Trophoblast cell (in vitro differentiated cells and primary cell): ENCODE data around the gene ZNF609.

Source experiments
- DNase-seq, 2 donors: peaks; one replicate each; pipeline ENCODE4 v3.0.0-alpha.2; 2016
- H2AFZ ChIP-seq: 2 replicates; pipeline ENCODE4 v1.6.1; 2013; ENCODE audit warnings: low read length, moderate library complexity, mild to moderate bottlenecking; ENCODE audit not compliant: insufficient read depth, poor library complexity
- H2AK5ac ChIP-seq: 2 replicates; pipeline ENCODE4 v1.6.1; 2013; ENCODE audit warnings: mild to moderate bottlenecking, low read length
- H2BK120ac ChIP-seq: 2 replicates; pipeline ENCODE4 v1.6.1; 2013; ENCODE audit warnings: low read length, mild to moderate bottlenecking, moderate library complexity; ENCODE audit not compliant: insufficient read depth, poor library complexity
- H2BK12ac ChIP-seq: 2 replicates; pipeline ENCODE4 v1.6.1; 2013; ENCODE audit warnings: mild to moderate bottlenecking, low read length, moderate library complexity
- H2BK5ac ChIP-seq: 2 replicates; pipeline ENCODE4 v1.6.1; 2013; ENCODE audit warnings: low read length, low read depth, moderate library complexity, mild to moderate bottlenecking; ENCODE audit not compliant: poor library complexity
- H3K14ac ChIP-seq: 2 replicates; pipeline ENCODE4 v1.6.1; 2013; ENCODE audit warnings: mild to moderate bottlenecking, low read length
- H3K18ac ChIP-seq: 2 replicates; pipeline ENCODE4 v1.6.1; 2013; ENCODE audit warnings: mild to moderate bottlenecking, low read length
- H3K23ac ChIP-seq: 2 replicates; pipeline ENCODE4 v1.6.1; 2013; ENCODE audit warnings: low read length
- H3K27ac ChIP-seq: 2 replicates; pipeline ENCODE4 v1.5.1; 2013; ENCODE audit warnings: low read depth, mild to moderate bottlenecking, inconsistent platforms, low read length, moderate library complexity
- H3K27me3 ChIP-seq: 2 replicates; pipeline ENCODE4 v1.6.1; 2013; ENCODE audit warnings: inconsistent platforms, mild to moderate bottlenecking, low read length, moderate library complexity; ENCODE audit not compliant: insufficient read depth
- H3K36me3 ChIP-seq, 2 experiments: 1 replicate in 1 of 2; 2 replicates in 1 of 2; pipeline ENCODE4 v1.6.1; 2013; ENCODE audit warnings: low read length in 2 of 2, mild to moderate bottlenecking in 2 of 2, moderate library complexity in 1 of 2; ENCODE audit not compliant: insufficient read depth in 2 of 2, control insufficient read depth in 1 of 2
- H3K4ac ChIP-seq: 2 replicates; pipeline ENCODE4 v1.6.1; 2013; ENCODE audit warnings: low read depth, mild to moderate bottlenecking, low read length, moderate library complexity
- H3K4me1 ChIP-seq, 2 experiments: 1 replicate in 1 of 2; 2 replicates in 1 of 2; pipeline ENCODE4 v1.6.1; 2013; ENCODE audit warnings: low read length in 2 of 2, mild to moderate bottlenecking in 2 of 2, moderate library complexity in 1 of 2; ENCODE audit not compliant: insufficient read depth in 2 of 2, control insufficient read depth in 1 of 2
- H3K4me2 ChIP-seq: 2 replicates; pipeline ENCODE4 v1.6.1; 2013; ENCODE audit warnings: inconsistent platforms, mild to moderate bottlenecking, low read length, moderate library complexity
- H3K4me3 ChIP-seq: 2 replicates; pipeline ENCODE4 v1.5.1; 2013; ENCODE audit warnings: mild to moderate bottlenecking, low read depth, low read length, inconsistent platforms
- H3K79me1 ChIP-seq: one replicate; pipeline ENCODE4 v1.6.1; 2013; ENCODE audit warnings: low read length
- H3K79me2 ChIP-seq: 2 replicates; pipeline ENCODE4 v1.6.1; 2013; ENCODE audit warnings: low read length, mild to moderate bottlenecking; ENCODE audit not compliant: control insufficient read depth, insufficient read depth, poor library complexity
- H3K9ac ChIP-seq: 2 replicates; pipeline ENCODE4 v1.6.1; 2013; ENCODE audit warnings: mild to moderate bottlenecking, low read length
- H3K9me3 ChIP-seq: 2 replicates; pipeline ENCODE4 v1.6.1; 2013; ENCODE audit warnings: low read depth, mild to moderate bottlenecking, control low read depth, inconsistent platforms, low read length; ENCODE audit not compliant: insufficient read depth
- H4K12ac ChIP-seq: 2 replicates; pipeline ENCODE4 v1.6.1; 2013; ENCODE audit warnings: low read depth, mild to moderate bottlenecking, low read length, moderate library complexity
- H4K8ac ChIP-seq: 2 replicates; pipeline ENCODE4 v1.6.1; 2013; ENCODE audit warnings: low read depth, mild to moderate bottlenecking, low read length, moderate library complexity
- H4K91ac ChIP-seq: one replicate; pipeline ENCODE4 v1.6.1; 2013; ENCODE audit warnings: low read depth, mild to moderate bottlenecking, low read length, moderate library complexity
- whole genome bisulfite sequencing: extraction: QIAGEN DNeasy Blood & Tissue Kit; methylation state at CpG from one replicate; pipeline ENCODE4 v1.1.7; 2013; ENCODE audit warnings: missing lambda C conversion rate; ENCODE audit not compliant: insufficient read length, insufficient coverage; ENCODE audit errors: extremely low coverage; 5-methylcytosine and 5-hydroxymethylcytosine counted together

ZNF609 gene

DNA sequence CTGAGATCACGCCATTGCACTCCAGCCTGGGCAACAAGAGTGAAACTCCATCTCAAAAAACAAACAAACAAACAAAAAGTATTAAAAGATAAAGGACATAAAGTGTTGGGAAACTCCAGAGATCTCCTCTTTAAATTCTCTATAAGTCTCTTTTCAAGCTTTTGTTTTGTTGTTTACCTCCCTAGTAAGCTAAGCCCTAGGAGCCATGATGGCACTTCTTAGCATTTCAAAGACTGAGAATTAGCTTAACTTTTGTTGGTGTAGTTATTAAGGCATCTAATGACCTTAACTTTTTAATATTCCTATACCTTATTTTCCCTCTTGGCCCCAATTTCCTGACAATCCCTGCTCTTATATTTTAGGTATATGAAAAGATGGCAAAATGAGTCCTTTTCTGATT, 157.3 kb downstream of the ZNF609 start:
- peaks cover under 1% of the 10 kb centered on the region in 2 experiments for H3K36me3 ChIP-seq
- no peak overlapping the region for H4K12ac ChIP-seq
- H3K4me1 ChIP-seq: no peaks in the 10 kb centered on the region
- no peak overlapping the region for H3K14ac ChIP-seq
- no peaks in the 10 kb centered on the region for H3K79me1 ChIP-seq
- no peak overlapping the region for H2BK120ac ChIP-seq
- H4K8ac ChIP-seq: no peak overlapping the region
- no peak overlapping the region for H2BK12ac ChIP-seq
- H3K9ac ChIP-seq: no peak overlapping the region
- H3K9me3 ChIP-seq: no peaks in the 10 kb centered on the region
- no peak overlapping the region for H3K4me2 ChIP-seq
- H4K91ac ChIP-seq: no peak overlapping the region
- WGBS: no CpG with 5 or more reads among the region's 1 CpG
- H3K18ac ChIP-seq: no peak overlapping the region
- H3K23ac ChIP-seq: no peak overlapping the region
- DNase-seq: no peak
- no peaks in the 10 kb centered on the region for H3K79me2 ChIP-seq
- H3K4ac ChIP-seq: no peak overlapping the region
- no peak overlapping the region for H2AK5ac ChIP-seq
- H2AFZ ChIP-seq: no peak overlapping the region
- H3K4me3 ChIP-seq: no peak overlapping the region
- no peaks in the 10 kb centered on the region for H3K27me3 ChIP-seq
- no peak overlapping the region for H3K27ac ChIP-seq
- no peak overlapping the region for H2BK5ac ChIP-seq

DNA sequence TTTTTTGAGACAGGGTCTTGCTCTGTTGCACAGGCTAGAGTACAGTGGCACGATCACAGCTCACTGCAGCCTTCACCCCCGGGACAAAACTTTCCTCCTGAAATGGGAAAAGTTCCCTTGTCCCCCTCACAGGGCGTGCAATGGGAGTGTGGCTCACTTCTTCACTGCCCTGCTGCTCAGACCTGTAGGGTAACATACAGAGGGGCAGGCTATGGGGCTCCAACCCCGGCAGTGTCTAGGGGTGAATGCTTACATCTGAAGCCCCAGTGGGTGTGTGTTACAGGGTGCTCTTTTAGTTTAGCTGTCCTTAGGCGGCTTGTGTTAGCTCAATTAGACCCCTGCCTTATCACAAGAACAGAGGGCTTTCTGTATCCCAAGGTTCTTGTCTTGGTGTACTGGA, 157.8 kb downstream of the ZNF609 start:
- no peaks in the 10 kb centered on the region for H3K9me3 ChIP-seq
- no peak overlapping the region for H2AK5ac ChIP-seq
- no peak overlapping the region for H3K27ac ChIP-seq
- H3K36me3 ChIP-seq: peaks cover 2 to 3% of the 10 kb centered on the region in 2 experiments
- no peak overlapping the region for H3K14ac ChIP-seq
- no peak overlapping the region for H3K23ac ChIP-seq
- H3K4me1 ChIP-seq: no peaks in the 10 kb centered on the region
- H2BK5ac ChIP-seq: no peak overlapping the region
- no peaks in the 10 kb centered on the region for H3K79me1 ChIP-seq
- no peak overlapping the region for H2BK12ac ChIP-seq
- no peak overlapping the region for H3K4me3 ChIP-seq
- no peak overlapping the region for H4K91ac ChIP-seq
- no peak overlapping the region for H2BK120ac ChIP-seq
- no peaks in the 10 kb centered on the region for H3K79me2 ChIP-seq
- no peak overlapping the region for H4K12ac ChIP-seq
- no peaks in the 10 kb centered on the region for H3K27me3 ChIP-seq
- H4K8ac ChIP-seq: no peak overlapping the region
- no peak overlapping the region for H3K4ac ChIP-seq
- H2AFZ ChIP-seq: no peak overlapping the region
- no peak overlapping the region for H3K18ac ChIP-seq
- no peak for DNase-seq
- no peak overlapping the region for H3K9ac ChIP-seq
- H3K4me2 ChIP-seq: no peak overlapping the region
- no CpG with 5 or more reads among the region's 5 CpGs for WGBS

DNA sequence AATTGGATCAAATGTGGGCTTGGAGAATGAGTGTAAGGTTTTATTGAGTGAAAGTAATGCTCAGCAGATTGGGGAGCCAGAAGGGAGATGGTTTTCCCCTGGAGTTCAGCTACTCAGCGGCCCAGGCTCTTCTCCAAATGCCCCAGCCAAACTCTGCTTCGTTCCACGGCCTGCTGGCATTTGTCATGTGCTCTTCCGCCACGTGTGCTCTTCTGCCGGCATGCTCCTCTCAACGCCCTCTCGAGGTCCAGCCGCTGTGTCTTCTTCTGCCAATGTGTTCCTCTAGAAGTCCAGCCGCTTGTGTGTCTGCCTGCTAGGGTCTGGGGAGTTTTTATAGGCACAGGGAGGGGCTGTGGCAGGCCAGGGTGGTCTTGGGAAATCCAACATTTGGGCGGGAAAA, 158.2 kb downstream of the ZNF609 start:
- no peak overlapping the region for H3K18ac ChIP-seq
- no peak overlapping the region for H2AK5ac ChIP-seq
- no CpG with 5 or more reads among the region's 11 CpGs for WGBS
- no peak overlapping the region for H2BK5ac ChIP-seq
- H3K27me3 ChIP-seq: no peaks in the 10 kb centered on the region
- no peak overlapping the region for H2AFZ ChIP-seq
- no peaks in the 10 kb centered on the region for H3K4me1 ChIP-seq
- no peaks in the 10 kb centered on the region for H3K9me3 ChIP-seq
- H2BK12ac ChIP-seq: no peak overlapping the region
- no peak overlapping the region for H4K12ac ChIP-seq
- DNase-seq: no peak
- no peak overlapping the region for H3K4me2 ChIP-seq
- no peaks in the 10 kb centered on the region for H3K79me2 ChIP-seq
- no peak overlapping the region for H3K27ac ChIP-seq
- no peak overlapping the region for H3K4ac ChIP-seq
- H3K36me3 ChIP-seq: peaks cover 2 to 6% of the 10 kb centered on the region in 2 experiments
- H3K79me1 ChIP-seq: no peaks in the 10 kb centered on the region
- no peak overlapping the region for H2BK120ac ChIP-seq
- no peak overlapping the region for H3K9ac ChIP-seq
- H4K8ac ChIP-seq: no peak overlapping the region
- H3K23ac ChIP-seq: no peak overlapping the region
- H4K91ac ChIP-seq: no peak overlapping the region
- H3K4me3 ChIP-seq: no peak overlapping the region
- no peak overlapping the region for H3K14ac ChIP-seq

DNA sequence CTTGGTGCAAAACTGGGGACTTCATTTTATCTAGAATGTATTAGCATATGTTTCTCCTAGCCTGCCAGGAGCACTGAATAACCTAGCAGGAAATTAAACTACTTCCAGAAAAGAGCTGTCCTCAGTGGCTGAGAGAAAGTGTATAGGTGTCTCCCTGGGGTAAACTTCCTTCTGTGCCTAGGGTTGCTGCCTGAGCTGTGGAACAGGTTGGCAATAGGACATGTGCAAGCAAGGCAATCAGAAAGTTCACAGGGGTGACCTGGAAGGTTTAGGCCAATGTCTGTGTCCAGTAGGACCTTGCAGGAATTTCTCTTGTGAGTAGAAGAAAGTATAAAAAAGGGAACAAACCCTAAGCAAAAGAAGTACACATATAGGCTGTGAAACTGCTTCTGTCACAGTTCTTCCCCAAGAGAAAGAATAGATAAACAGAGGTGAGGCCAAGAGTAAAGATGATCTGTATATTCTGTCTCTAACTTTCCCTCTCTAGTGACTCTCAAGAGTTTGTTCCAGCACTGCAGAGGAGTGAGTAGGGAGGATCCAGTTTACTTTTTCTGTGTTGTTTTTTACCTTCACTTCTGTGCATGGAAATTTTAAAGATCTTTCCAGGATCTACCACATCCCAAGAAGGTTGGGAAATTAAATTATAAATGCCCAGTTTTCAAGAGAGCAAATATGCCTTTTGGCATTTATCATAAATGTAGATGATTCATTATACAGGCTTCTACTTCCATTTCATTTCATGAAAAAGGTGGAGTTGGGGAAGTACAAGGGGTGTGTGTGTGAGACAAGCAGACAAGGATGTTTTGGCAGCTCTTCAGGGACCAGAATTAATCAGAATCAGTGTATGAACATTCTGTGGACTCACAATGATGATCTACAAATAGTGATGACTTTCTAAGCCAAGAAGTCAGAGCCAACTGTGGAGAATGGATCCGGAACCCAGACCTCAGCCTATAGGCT, 159.8 kb downstream of the ZNF609 start:
- Histone ChIP-seq H3K9me3 (no peaks in the 10 kb centered on the region), H3K4me2 (no peak overlapping the region), H3K79me1 (no peaks in the 10 kb centered on the region), H3K18ac (no peak overlapping the region), H2AK5ac (no peak overlapping the region), H4K8ac (no peak overlapping the region), H4K91ac (no peak overlapping the region), H2BK12ac (no peak overlapping the region), H3K23ac (no peak overlapping the region), H4K12ac (no peak overlapping the region), H2AFZ (no peak overlapping the region), H3K27ac (no peak overlapping the region), H2BK120ac (no peak overlapping the region), H3K14ac (no peak overlapping the region), H2BK5ac (no peak overlapping the region), H3K4me3 (no peak overlapping the region), H3K9ac (no peak overlapping the region), H3K4ac (no peak overlapping the region), H3K27me3 (no peaks in the 10 kb centered on the region), H3K36me3 (peaks cover 2 to 6% of the 10 kb centered on the region in 2 experiments), H3K4me1 (no peaks in the 10 kb centered on the region), H3K79me2 (no peaks in the 10 kb centered on the region)
- WGBS: no CpG with 5 or more reads among the region's 1 CpG
- no peak for DNase-seq
